PC-9 (cell line): Measurements from ENCODE around the gene TATDN3. TPM values are rescaled to one million over a fixed set of nuclear protein-coding genes. Genes with fewer than 3 reads are reported as not detected.
"Not testable (repeated sequence)": the region's sequence is repeated elsewhere in the genome, so short reads cannot be mapped to it uniquely, and the experiment has no call there.

ENCODE experiments used
- BruUV-seq: library from RNA; stranded (reverse); fragments of 400-500 nt; replicated peaks from 2 replicates; lab custom pipeline; 2021; lab: Mats Ljungman, UMichigan
- CTCF ChIA-PET: fragments of 300-600 bp; sonication (Branson Sonifier 250); formaldehyde crosslinking; loops from one replicate; lab custom pipeline; 2022; ENCODE audit warnings: antibody characterized with exemption; lab: Charles Lee
- POLR2A ChIA-PET: fragments of 300-600 bp; sonication (Branson Sonifier 250); formaldehyde crosslinking; loops from one replicate; lab custom pipeline; 2022; ENCODE audit warnings: antibody characterized with exemption; ENCODE audit not compliant: unreplicated experiment; lab: Charles Lee
- DNase-seq, 2 experiments: peaks; one replicate each; pipeline versions ENCODE4 v3.0.0 to v3.0.0-alpha.2; 2015 to 2022; ENCODE audit warnings: mixed read lengths in 1 of 2
- H2AFZ ChIP-seq: fragments of 200-600 bp; sonication (generic); 2 replicates; pipeline ENCODE4 v1.8.1; 2017; ENCODE audit warnings: antibody characterized with exemption
- H3F3A ChIP-seq: fragments of 200-600 bp; sonication (generic); 2 replicates; pipeline ENCODE4 v1.8.1; 2017; ENCODE audit warnings: antibody characterized with exemption, mild to moderate bottlenecking, low read depth; ENCODE audit not compliant: insufficient read depth
- H3K27ac ChIP-seq: fragments of 200-600 bp; sonication (generic); 2 replicates; pipeline ENCODE4 v1.6.1; 2016; ENCODE audit warnings: mixed run types
- H3K27me3 ChIP-seq: fragments of 200-600 bp; sonication (generic); 2 replicates; pipeline ENCODE4 v1.6.1; 2016; ENCODE audit warnings: low read depth, mixed run types; ENCODE audit not compliant: insufficient read depth
- H3K36me3 ChIP-seq: fragments of 200-600 bp; sonication (generic); 2 replicates; pipeline ENCODE4 v1.6.1; 2016; ENCODE audit warnings: low read depth, mixed run types
- H3K4me1 ChIP-seq: fragments of 200-600 bp; sonication (generic); replicated peaks from 2 replicates; pipeline ENCODE4 v1.6.1; 2016; ENCODE audit warnings: mixed run types; ENCODE audit not compliant: insufficient read depth
- H3K4me2 ChIP-seq: fragments of 200-600 bp; sonication (generic); 2 replicates; pipeline ENCODE4 v1.6.1; 2017; ENCODE audit warnings: mixed run types
- H3K4me3 ChIP-seq: fragments of 200-600 bp; sonication (generic); 2 replicates; pipeline ENCODE4 v1.6.1; 2016; ENCODE audit warnings: mixed run types
- H3K79me2 ChIP-seq: fragments of 200-600 bp; sonication (generic); 2 replicates; pipeline ENCODE4 v1.6.1; 2017; ENCODE audit warnings: low read depth, mixed run types
- H3K9me2 ChIP-seq: fragments of 200-600 bp; sonication (generic); 2 replicates; pipeline ENCODE4 v1.8.1; 2017; ENCODE audit warnings: mild to moderate bottlenecking; ENCODE audit not compliant: insufficient read depth
- H3K9me3 ChIP-seq: fragments of 200-600 bp; sonication (generic); 2 replicates; pipeline ENCODE4 v1.8.1; 2016; ENCODE audit warnings: low read depth; ENCODE audit not compliant: insufficient read depth
- H4K20me1 ChIP-seq: fragments of 200-600 bp; sonication (generic); 2 replicates; pipeline ENCODE4 v1.8.1; 2017; ENCODE audit not compliant: insufficient read depth
- EZH2 ChIP-seq: fragments of 200-600 bp; sonication (generic); IDR thresholded peaks from 2 replicates; pipeline ENCODE4 v1.8.0; 2017; ENCODE audit warnings: antibody characterized with exemption, low read depth
- intact Hi-C: fragments of 100-400 bp; cut with micrococcal nuclease; formaldehyde crosslinking; loops from one replicate; pipeline ENCODE4 v1.10.0; 2022; ENCODE audit not compliant: unreplicated experiment
- total RNA-seq: library from RNA; stranded (reverse); gene quantifications from 2 replicates; pipeline ENCODE4 v1.2.3, GENCODE V29; 2021
- TF ChIP-seq, protein P1 (sequence below): fragments of 200-600 bp; sonication (generic); conservative IDR thresholded peaks from 2 replicates; pipeline ENCODE4 v1.6.1; 2017; ENCODE audit warnings: mixed run types, antibody characterized with exemption, mild to moderate bottlenecking, moderate library complexity

The TATDN3 gene
- total RNA-seq, 1 experiment from 2014 or later, result 10.2 TPM

DNA sequence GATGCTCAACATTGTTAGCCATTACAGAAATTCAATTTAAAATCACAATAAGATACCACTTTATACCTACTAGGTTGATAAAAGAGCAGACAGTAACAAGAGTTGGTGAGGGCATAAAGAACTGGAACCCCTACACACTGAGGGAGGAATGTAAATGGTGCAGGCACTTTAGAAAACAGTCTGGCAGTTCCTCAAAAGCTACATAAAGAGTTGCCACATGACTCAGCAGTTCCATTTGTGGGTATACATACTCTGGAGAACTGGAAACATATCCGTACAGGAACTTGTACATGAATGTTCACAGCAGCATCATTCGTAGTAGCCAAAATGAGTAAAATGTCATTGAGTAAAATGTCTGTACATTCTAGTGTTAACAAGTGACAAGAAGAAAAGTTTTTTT lies 17.1 kb upstream of the TATDN3 start:
- POLR2A ChIA-PET, result no interaction called here
- TF ChIP-seq, protein P1, sequence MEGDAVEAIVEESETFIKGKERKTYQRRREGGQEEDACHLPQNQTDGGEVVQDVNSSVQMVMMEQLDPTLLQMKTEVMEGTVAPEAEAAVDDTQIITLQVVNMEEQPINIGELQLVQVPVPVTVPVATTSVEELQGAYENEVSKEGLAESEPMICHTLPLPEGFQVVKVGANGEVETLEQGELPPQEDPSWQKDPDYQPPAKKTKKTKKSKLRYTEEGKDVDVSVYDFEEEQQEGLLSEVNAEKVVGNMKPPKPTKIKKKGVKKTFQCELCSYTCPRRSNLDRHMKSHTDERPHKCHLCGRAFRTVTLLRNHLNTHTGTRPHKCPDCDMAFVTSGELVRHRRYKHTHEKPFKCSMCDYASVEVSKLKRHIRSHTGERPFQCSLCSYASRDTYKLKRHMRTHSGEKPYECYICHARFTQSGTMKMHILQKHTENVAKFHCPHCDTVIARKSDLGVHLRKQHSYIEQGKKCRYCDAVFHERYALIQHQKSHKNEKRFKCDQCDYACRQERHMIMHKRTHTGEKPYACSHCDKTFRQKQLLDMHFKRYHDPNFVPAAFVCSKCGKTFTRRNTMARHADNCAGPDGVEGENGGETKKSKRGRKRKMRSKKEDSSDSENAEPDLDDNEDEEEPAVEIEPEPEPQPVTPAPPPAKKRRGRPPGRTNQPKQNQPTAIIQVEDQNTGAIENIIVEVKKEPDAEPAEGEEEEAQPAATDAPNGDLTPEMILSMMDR, result no peak
- TF ChIP-seq EZH2, result no peak
- Histone ChIP-seq H3K27ac (0 out of 2 replicates have a peak overlapping the region, but pooled peaks have one; percentile 3), H3K9me2 (no peaks in the 10 kb centered on the region), H3K79me2 (no peaks in the 10 kb centered on the region), H2AFZ (no peak overlapping the region), H3K4me2 (no peak overlapping the region), H3K27me3 (no peaks in the 10 kb centered on the region), H3K4me3 (no peak overlapping the region), H3K36me3 (peaks cover 6% of the 10 kb centered on the region; the same call in 1 of the 2 replicates), H3K4me1 (no peaks in the 10 kb centered on the region), H4K20me1 (no peaks in the 10 kb centered on the region), H3F3A (peaks cover 9% of the 10 kb centered on the region; the same call in 1 of the 2 replicates), H3K9me3 (peaks cover 6% of the 10 kb centered on the region; the same call in 1 of the 2 replicates)
- no peak for DNase-seq
- intact Hi-C loops, result no loop called here
- no TSS peak for BruUV-seq
- CTCF ChIA-PET, result interaction anchor here (0.7 to 1.1 kb wide), 2 partner anchors 74 to 75 kb away, joined by 3 read pairs; no protein-coding TSS in a partner anchor

DNA sequence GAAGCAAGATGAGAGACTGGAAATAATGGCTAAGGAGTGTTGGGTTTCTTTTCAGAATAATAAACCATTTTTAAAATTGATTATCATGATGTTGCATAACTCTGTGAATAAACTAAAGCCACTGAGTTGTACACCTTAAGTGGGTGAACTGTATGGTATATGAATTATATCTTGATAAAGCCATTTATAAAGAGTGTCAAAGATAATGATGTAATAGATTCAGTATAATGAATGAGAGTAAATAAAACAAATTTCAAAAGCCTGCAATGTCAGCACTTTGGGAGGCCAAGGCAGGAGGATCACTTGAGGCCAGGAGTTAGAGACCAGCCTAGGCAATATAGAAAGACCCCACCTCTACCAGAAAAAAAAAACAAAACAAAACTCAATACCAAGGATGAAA lies 16.5 kb upstream of the TATDN3 start:
- Histone ChIP-seq H3F3A (peaks cover 9% of the 10 kb centered on the region; the same call in 1 of the 2 replicates), H3K9me2 (no peaks in the 10 kb centered on the region), H3K9me3 (no peaks in the 10 kb centered on the region), H3K4me1 (no peaks in the 10 kb centered on the region), H3K36me3 (peaks cover 6% of the 10 kb centered on the region; the same call in 1 of the 2 replicates), H2AFZ (no peak overlapping the region), H3K79me2 (no peaks in the 10 kb centered on the region), H3K4me3 (no peak overlapping the region), H3K4me2 (no peak overlapping the region), H3K27ac (no peak overlapping the region), H3K27me3 (no peaks in the 10 kb centered on the region), H4K20me1 (no peaks in the 10 kb centered on the region)
- POLR2A ChIA-PET, result no interaction called here
- BruUV-seq, result no TSS peak
- TF ChIP-seq, protein P1, result no peak
- no peak for TF ChIP-seq EZH2
- intact Hi-C loops, result no loop called here
- CTCF ChIA-PET, result interaction anchor here (1.1 kb wide), 1 partner anchor 76 kb away, joined by 3 read pairs; no protein-coding TSS in a partner anchor
- DNase-seq, result no peak

DNA sequence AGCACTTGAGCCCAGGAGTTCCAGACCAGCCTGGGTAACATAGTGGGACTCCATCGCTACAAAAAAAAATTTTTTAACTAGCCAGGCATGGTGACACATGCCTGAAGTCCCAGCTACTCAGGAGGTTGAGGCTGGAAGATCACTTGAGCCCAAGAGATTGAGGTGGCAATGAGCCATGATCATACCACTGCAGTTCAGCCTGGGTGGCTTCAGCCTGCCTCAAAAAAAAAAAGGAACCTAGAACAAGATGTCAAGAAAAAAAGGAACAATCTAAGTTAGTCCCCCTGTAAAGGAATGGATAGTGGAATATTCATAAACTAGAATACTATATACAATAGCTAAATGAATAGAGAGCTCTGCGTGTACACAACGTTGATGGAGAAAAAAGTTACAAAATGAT lies 14.5 kb upstream of the TATDN3 start:
- H3K36me3 ChIP-seq, result peaks cover 13% of the 10 kb centered on the region
- POLR2A ChIA-PET, result no interaction called here
- CTCF ChIA-PET, result interaction anchor here (0.5 to 0.8 kb wide), 5 partner anchors 26 to 214 kb away, joined by 3 read pairs; no protein-coding TSS in a partner anchor

GRCh38 chr1:212779086-212779485 lies 12.6 kb upstream of the TATDN3 start:
- H3K27me3 ChIP-seq, H3K9me2 ChIP-seq, H3K4me1 ChIP-seq, H3K4me2 ChIP-seq, POLR2A ChIA-PET, intact Hi-C loops, H3K9me3 ChIP-seq, H3K4me3 ChIP-seq, CTCF ChIA-PET, DNase-seq, H3K27ac ChIP-seq, H3K79me2 ChIP-seq, H2AFZ ChIP-seq, H4K20me1 ChIP-seq, H3F3A ChIP-seq, BruUV-seq: not testable (repeated sequence)
- H3K36me3 ChIP-seq, result peaks cover 12% of the 10 kb centered on the region

More for the DNA sequence above, 14.5 kb upstream of the TATDN3 start:
- Histone ChIP-seq H3K79me2 (no peaks in the 10 kb centered on the region), H3F3A (peaks cover 9% of the 10 kb centered on the region; the same call in 1 of the 2 replicates), H3K27me3 (no peaks in the 10 kb centered on the region), H2AFZ (no peak overlapping the region), H3K9me2 (no peaks in the 10 kb centered on the region), H3K4me1 (no peaks in the 10 kb centered on the region), H4K20me1 (no peaks in the 10 kb centered on the region), H3K4me3 (no peak overlapping the region), H3K4me2 (no peak overlapping the region), H3K9me3 (no peaks in the 10 kb centered on the region), H3K27ac (no peak overlapping the region)
- DNase-seq, result no peak
- BruUV-seq, result no TSS peak
- TF ChIP-seq, protein P1, result no peak
- no peak for TF ChIP-seq EZH2
- intact Hi-C loops, result no loop called here
